ENCODE measurements around the gene EPS15.
"Not testable (repeated sequence)": the region's sequence is repeated elsewhere in the genome, so short reads cannot be mapped to it uniquely, and the experiment has no call there.

Gene EPS15

DNA sequence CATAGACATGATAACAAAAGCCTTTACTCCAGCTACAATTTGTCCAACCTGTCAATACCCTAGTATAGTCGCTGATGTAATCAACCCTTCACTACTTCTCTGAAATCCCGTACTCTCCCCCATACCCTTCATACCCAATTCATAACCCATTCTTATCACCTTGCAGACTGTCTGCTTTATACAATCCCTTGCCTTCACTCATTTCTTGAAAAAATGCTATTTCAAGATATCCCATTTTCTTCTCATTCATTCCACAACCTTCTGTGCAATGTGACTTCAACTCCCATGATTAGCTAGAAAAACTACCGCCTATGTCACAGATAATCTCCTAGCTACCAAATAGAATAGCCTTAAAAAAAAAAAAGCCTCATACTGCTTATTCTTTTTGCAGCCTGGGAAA is 49.5 kb downstream of the EPS15 start:
- no peak for DNase-seq (ENCODE audit: low read depth in 2 of 2)

DNA sequence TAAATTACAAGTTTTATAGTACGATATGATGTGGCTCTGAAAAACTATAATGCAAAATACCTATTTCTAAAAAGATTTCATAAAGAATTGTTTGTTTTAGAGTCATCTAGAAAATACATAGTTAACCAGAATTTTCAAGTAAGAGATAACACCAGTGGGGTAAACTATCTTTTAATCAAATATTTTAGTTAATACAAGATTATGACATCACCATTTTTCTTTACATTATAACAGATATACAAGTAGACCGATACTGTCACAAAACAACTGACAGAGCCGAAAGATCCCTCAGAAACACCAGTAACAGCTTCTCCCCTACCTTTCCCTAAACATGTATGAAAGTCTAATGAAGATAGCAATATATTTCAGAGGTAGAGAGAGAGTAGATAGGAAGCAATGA is 54.2 kb downstream of the EPS15 start:
- no peak for DNase-seq (ENCODE audit: low read depth in 2 of 2)

DNA sequence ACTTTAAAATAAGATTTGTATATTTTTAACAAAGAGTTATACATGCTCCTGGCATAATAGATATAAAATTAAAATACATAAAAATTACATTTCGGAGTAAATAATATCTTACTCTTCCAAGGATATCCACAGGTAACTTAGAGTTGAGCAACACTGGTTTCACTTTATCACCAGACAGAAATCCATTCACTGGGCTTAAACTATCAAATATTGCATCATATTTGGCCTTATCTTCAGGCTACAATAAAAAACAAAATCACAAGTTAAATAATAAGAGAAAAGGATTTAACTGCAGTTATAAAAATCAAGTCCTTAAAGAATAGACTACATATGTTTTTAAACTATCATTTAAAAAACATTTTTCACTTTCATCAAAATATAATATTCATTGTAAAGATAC is 55.5 kb downstream of the EPS15 start:
- DNase-seq (ENCODE audit: low read depth in 2 of 2), result no peak

DNA sequence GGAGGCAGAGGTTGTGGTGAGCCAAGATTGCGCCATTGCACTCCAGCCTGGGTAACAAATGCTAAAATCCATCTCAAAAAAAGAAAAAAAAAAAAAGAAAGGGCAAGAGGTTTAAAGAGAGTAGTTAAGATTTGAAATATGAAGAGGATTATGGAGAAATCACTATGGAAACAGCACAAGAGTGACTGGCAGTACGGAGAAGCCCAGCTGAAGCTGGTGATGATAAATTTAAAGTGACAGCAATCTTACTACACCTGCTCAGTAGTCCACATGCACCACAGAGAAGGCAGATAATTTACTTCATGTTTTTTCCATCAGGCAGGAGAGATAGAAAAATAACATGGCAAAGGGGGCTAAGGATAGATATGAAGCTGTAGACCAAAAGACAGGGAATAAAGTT is 56.8 kb downstream of the EPS15 start:
- not testable (repeated sequence) for DNase-seq (ENCODE audit: low read depth in 2 of 2)

DNA sequence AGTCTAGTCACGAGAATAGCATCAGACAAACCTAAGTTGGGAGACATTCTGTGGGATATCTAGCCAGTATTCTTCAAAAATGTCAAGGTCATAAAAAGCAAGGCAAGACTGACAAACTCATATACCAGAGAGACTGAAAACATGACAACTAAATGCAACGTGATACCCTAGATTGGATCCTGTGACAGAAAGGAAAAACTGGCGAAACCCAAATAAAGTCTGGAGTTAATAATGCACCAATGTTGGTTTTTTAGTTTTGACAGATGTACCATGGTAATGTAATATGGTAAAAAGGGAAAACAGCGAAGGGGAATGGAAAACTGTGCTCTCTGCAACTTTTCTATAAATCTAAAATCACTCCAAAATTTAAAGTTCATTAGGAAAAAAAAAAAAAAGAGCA is 64.5 kb downstream of the EPS15 start:
- no peak for DNase-seq (ENCODE audit: low read depth in 2 of 2)

GRCh38 chr1:51453010-51453409 is 66.1 kb downstream of the EPS15 start:
- no peak for DNase-seq (ENCODE audit: low read depth in 2 of 2)

- DNase-seq (ENCODE audit: low read depth in 2 of 2), result not testable (repeated sequence)
Observed at GRCh38 chr1:51448844-51449454, 70.1 kb downstream of the EPS15 start.

GRCh38 chr1:51445351-51446090 is 73.5 kb downstream of the EPS15 start:
- no peak for DNase-seq (ENCODE audit: low read depth in 2 of 2)

GRCh38 chr1:51444534-51445192 is 74.4 kb downstream of the EPS15 start:
- no peak for DNase-seq (ENCODE audit: low read depth in 2 of 2)

GRCh38 chr1:51444096-51444495 is 75.0 kb downstream of the EPS15 start:
- DNase-seq (ENCODE audit: low read depth in 2 of 2), result no peak

GRCh38 chr1:51443555-51443954 is 75.5 kb downstream of the EPS15 start:
- DNase-seq (ENCODE audit: low read depth in 2 of 2), result no peak

GRCh38 chr1:51442616-51443015 is 76.5 kb downstream of the EPS15 start:
- DNase-seq (ENCODE audit: low read depth in 2 of 2), result no peak

DNA sequence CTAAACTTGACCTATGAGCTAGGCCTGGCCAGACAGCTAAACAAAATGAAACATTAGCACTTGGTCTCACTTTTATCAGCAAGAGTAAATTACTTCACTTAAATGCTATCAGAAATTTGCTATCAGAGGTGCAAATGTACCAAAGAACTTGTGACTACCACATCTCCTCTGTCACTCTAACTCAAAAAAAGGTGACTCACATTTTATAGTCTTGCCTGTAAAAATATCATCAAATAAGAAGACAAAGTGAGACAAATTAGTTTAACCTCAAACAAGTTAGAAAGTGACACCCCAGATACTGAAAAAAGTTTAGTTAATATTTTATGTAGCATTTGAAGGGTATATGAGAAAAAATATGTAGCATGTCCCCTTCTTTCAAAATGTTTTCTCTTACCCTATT is 76.9 kb downstream of the EPS15 start:
- DNase-seq (ENCODE audit: low read depth in 2 of 2), result no peak

DNA sequence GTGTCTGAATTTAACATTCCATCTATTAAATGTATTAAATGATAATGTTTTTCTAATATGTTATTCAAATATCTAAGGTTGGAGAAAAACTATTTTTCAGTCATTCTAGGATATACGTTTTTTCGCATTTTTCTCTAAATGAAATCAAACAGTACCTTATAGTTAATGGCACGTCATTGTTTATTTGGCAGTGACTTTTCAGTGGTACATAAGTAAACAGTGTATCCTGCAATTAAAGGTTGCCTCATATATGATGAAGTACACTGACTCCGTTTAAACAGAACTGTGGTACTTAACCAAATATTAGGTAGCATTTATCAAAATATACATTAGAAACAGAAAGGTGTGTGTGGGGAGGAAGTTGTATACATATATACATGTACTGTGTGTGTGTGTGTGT is 79.2 kb downstream of the EPS15 start:
- no peak for DNase-seq (ENCODE audit: low read depth in 2 of 2)

- no peak for DNase-seq (ENCODE audit: low read depth in 2 of 2)
Observed at GRCh38 chr1:51439053-51439452, 80.0 kb downstream of the EPS15 start.

DNA sequence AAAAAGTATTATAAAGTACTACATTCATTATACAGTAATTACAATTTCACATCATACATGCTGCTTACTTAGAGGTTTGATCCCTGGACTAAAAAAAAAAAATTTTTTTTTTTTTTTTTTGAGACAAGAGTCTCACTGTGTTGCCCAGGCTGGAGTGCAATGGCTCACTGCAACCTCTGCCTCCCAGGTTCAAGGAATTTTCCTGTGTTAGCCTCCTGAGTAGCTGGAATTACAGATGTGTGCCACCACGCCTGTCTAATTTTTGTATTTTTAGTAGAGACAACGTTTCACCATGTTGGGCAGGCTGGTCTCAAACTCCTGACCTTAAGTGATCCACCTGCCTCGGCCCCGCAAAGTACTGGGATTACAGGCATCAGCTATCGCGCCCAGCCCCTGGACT is 81.7 kb downstream of the EPS15 start:
- DNase-seq (ENCODE audit: low read depth in 2 of 2), result not testable (repeated sequence)

- DNase-seq (ENCODE audit: low read depth in 2 of 2), result no peak
Observed at GRCh38 chr1:51435878-51436277, 83.2 kb downstream of the EPS15 start.

DNA sequence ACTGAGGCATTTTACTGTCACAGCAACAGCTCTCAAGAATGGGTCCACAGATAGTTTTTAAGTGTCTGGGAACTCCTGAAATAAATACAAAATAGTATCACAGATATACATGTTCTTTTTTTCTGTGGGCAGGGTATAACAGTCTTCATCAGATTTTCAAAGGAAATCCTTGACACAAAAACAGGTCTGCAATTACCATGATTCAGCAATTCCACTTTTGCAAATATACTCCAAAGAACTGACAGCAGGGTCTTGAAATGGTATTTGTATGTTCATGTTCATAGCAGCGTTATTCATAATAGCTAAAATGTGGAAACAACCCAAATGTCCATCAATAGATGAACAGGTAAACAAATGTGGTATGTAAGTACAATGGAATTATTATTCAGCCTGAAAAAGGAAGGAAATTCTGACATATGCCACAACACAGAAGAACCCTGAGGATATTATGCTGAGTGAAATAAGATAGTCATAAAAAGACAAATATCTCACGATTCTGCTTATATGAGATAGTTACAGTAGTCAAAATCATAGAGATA is 85.0 kb downstream of the EPS15 start:
- DNase-seq (ENCODE audit: low read depth in 2 of 2), result no peak

DNA sequence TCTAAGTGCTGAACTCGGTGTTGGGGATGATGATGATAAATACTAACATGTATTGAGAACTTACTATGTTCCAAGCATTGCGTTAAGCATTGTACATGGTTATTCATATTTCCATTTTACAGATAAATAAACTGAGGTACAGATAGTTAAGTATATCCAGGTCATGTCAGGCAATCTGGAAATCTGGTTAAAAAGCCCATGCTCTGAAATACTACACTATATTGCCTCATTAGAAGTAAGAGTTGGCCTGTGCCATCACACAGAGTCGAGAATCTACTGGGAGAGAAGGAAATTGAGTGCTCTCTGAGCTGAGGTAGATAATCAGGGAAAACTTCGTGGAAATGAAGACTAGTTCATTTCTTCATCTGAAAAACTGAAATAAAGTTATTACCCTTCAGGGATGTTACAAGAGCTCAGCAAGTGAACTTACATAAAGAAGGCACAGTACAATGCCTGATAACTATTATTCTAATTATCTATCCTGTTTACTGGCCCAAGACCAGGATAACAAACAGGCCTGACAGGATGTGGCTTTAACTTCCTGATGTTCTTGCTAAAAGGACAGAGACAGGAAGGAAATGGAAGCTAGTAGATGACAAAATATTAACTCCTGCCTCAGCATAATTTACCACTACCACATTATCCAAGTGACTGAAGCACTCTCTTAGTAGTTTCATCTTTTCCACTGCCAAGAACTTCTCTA is 85.6 kb downstream of the EPS15 start:
- DNase-seq (ENCODE audit: low read depth in 2 of 2), result no peak

DNA sequence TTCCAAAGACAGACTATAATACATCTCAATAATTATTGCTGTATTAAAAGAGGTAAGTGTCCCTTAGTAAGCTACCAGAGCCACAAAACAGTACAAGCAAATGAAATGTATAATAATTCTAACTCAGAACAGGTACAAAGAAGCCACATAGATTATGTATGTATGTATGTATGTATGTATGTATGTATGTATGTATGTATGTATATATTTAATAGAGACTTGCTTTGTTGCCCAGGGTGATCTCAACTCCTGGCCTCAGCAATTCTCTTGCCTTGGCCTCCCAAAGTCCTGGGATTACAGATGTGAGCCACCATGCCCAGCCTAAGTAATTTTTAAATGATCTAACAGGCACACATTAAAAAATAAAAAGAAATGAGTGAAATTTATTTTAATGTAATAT is 86.9 kb downstream of the EPS15 start:
- DNase-seq (ENCODE audit: low read depth in 2 of 2), result no peak

DNA sequence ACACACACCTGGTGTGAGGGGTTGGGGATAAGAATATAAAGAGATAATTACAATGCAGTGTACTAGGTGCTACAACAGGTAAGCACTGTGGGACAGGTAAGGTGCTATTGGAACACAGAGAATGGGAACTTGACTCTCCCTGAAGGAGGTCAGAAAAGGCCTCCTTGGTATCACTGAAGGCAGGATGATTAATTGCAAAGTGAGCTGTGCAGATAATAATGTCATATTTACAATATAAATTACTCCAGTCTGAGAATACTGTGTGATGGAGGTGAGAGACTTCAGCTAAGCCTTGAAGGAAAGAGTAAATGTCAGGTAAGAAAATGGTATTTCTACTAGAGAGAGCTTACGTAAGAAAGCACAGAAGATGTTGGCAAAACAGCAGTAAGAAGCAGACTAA is 91.6 kb downstream of the EPS15 start:
- no peak for DNase-seq (ENCODE audit: low read depth in 2 of 2)

DNA sequence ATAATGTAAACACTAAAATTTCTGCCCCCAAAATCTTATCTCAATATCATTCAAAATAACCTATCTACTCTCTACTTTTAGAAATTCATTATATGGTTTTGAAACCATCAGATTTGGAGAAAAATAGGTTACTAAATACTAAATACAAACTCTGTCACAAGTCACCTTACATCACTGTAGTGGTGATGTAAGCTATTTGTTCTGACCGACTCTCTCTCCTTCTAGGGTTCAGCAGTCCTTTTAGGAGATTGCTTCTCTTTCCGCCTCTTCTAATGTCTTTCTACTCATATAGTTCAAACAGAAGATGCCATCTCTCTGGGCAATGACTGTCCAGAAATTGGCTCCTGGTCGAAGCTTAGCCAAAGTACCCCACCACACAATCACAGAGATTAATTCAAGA is 93.1 kb downstream of the EPS15 start:
- DNase-seq (ENCODE audit: low read depth in 2 of 2), result no peak

All from fibroblast of skin of left biceps (primary cell).